ENCODE results near the gene RBP3. TPM values are rescaled to one million over a fixed set of nuclear protein-coding genes. Genes with fewer than 3 reads are reported as not detected.
"Not testable (repeated sequence)": the region's sequence is repeated elsewhere in the genome, so short reads cannot be mapped to it uniquely, and the experiment has no call there.

RBP3 gene
- total RNA-seq, 5 donors from 2014 or later (not counting 1 experiment from before 2014, with no cell fraction given), result not detected

DNA sequence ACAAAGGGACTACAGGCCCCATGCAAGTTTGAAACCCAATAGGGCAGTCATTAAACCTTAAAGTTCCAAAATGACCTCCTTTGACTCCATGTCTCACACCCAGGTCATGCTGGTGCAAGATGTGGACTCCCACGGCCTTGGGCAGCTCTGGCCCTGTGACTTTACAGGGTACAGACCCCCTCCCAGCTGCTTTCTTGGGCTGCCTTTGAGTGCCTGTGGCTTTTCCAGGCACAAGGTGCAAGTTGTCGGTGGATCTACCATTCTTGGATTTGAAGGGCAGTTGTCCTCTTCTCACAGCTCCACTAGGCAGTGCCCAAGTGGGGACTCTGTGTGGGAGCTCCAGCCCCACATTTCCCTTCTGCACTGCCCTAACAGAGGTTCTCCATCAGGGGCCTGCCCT lies 37.9 kb downstream of the RBP3 start:
- POLR2A ChIA-PET; H3K9me3 Mint-ChIP-seq; H3K4me3 ChIP-seq (ENCODE audit: control insufficient read depth in 1 of 2, extremely low read depth in 1 of 2, low read length in 1 of 2); H3K27ac Mint-ChIP-seq; CTCF ChIA-PET; H3K4me1 ChIP-seq (ENCODE audit: control insufficient read depth in 1 of 2, extremely low read depth in 1 of 2, insufficient read depth in 2 of 2, low read length in 2 of 2); H3K27ac ChIP-seq (ENCODE audit: low read length); H3K36me3 Mint-ChIP-seq; H3K36me3 ChIP-seq (ENCODE audit: control insufficient read depth in 2 of 2, extremely low read depth in 1 of 2, insufficient read depth in 1 of 2, low read length in 1 of 2); H3K9me3 ChIP-seq; ATAC-seq (replicated peaks in 1 of 4): not testable (repeated sequence)
- H3K4me3 Mint-ChIP-seq, result peak overlapping the region in 1 of 3 donors; percentile 23
- DNase-seq, result peak in 1 of 35 experiments; percentile 19
- peaks cover 23 to 25% of the 10 kb centered on the region in 2 donors for H3K27me3 Mint-ChIP-seq
- 71% methylated on average over 1 of the region's 2 CpGs for WGBS (ENCODE audit: insufficient coverage)
- peaks cover 0 to 28% of the 10 kb centered on the region in 2 experiments for H3K27me3 ChIP-seq (replicated peaks in 1 of 2; ENCODE audit: control insufficient read depth in 2 of 2, extremely low read depth in 1 of 2, insufficient read depth in 2 of 2, low read length in 1 of 2)
- H3K4me1 Mint-ChIP-seq, result peaks cover 11 to 14% (median 13%) of the 10 kb centered on the region in 3 donors

- ATAC-seq (replicated peaks in 1 of 4) (no peak), DNase-seq (no peak)
- peaks cover 13 to 17% of the 10 kb centered on the region in 2 donors for H3K27me3 Mint-ChIP-seq
- no peak overlapping the region for H3K4me3 Mint-ChIP-seq
- H3K4me1 Mint-ChIP-seq, result peaks cover 6 to 8% (median 6%) of the 10 kb centered on the region in 3 donors
- Histone ChIP-seq H3K9me3 (no peaks in the 10 kb centered on the region), H3K27ac (ENCODE audit: low read length) (no peak overlapping the region), H3K4me3 (ENCODE audit: control insufficient read depth in 1 of 2, extremely low read depth in 1 of 2, low read length in 1 of 2) (no peak overlapping the region), H3K4me1 (ENCODE audit: control insufficient read depth in 1 of 2, extremely low read depth in 1 of 2, insufficient read depth in 2 of 2, low read length in 2 of 2) (peaks cover 0 to 5% of the 10 kb centered on the region in 2 experiments), H3K27me3 (replicated peaks in 1 of 2; ENCODE audit: control insufficient read depth in 2 of 2, extremely low read depth in 1 of 2, insufficient read depth in 2 of 2, low read length in 1 of 2) (peaks cover 0 to 15% of the 10 kb centered on the region in 2 experiments), H3K36me3 (ENCODE audit: control insufficient read depth in 2 of 2, extremely low read depth in 1 of 2, insufficient read depth in 1 of 2, low read length in 1 of 2) (no peaks in the 10 kb centered on the region)
- H3K36me3 Mint-ChIP-seq, result no peaks in the 10 kb centered on the region
- H3K9me3 Mint-ChIP-seq, result no peaks in the 10 kb centered on the region
- H3K27ac Mint-ChIP-seq, result no peak overlapping the region
- no CpG with 5 or more reads among the region's 4 CpGs for WGBS (ENCODE audit: insufficient coverage)
- CTCF ChIA-PET, result no interaction called here
- POLR2A ChIA-PET, result no interaction called here
Observed at GRCh38 chr10:47388879-47389278, 40.7 kb downstream of the RBP3 start.

DNA sequence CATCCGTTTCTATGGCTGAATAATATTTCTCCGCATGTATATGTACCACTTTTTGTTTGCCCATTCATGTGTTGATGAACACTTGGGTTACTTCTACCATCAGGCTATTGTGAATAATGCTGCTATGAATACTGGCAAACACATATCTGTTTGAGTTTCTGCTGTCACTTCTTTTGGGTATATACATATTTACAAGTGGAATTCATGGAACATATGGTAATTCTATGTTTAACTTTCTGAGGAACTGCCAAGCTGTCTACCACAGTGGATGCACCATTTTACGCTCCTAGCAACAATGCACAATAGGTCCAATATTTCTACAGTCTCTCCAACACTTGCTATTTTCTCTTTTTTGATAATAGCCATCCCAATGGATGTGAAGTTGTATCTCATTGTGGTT lies 41.5 kb downstream of the RBP3 start:
- no peak for ATAC-seq (replicated peaks in 1 of 4)
- peaks cover 16 to 19% of the 10 kb centered on the region in 2 donors for H3K27me3 Mint-ChIP-seq
- H3K27ac ChIP-seq (ENCODE audit: low read length), result no peak overlapping the region
- ChIA-PET POLR2A (no interaction called here), CTCF (no interaction called here)
- no peak for DNase-seq
- H3K4me3 Mint-ChIP-seq, result no peak overlapping the region
- H3K27me3 ChIP-seq (replicated peaks in 1 of 2; ENCODE audit: control insufficient read depth in 2 of 2, extremely low read depth in 1 of 2, insufficient read depth in 2 of 2, low read length in 1 of 2), result peaks cover 0 to 10% of the 10 kb centered on the region in 2 experiments
- peaks cover 0 to 2% of the 10 kb centered on the region in 2 experiments for H3K4me1 ChIP-seq (ENCODE audit: control insufficient read depth in 1 of 2, extremely low read depth in 1 of 2, insufficient read depth in 2 of 2, low read length in 2 of 2)
- H3K27ac Mint-ChIP-seq, result no peak overlapping the region
- H3K4me3 ChIP-seq (ENCODE audit: control insufficient read depth in 1 of 2, extremely low read depth in 1 of 2, low read length in 1 of 2), result no peak overlapping the region
- H3K4me1 Mint-ChIP-seq, result peaks cover 4% of the 10 kb centered on the region in 3 donors
- H3K36me3 ChIP-seq (ENCODE audit: control insufficient read depth in 2 of 2, extremely low read depth in 1 of 2, insufficient read depth in 1 of 2, low read length in 1 of 2), result no peaks in the 10 kb centered on the region
- H3K36me3 Mint-ChIP-seq, result no peaks in the 10 kb centered on the region
- no peaks in the 10 kb centered on the region for H3K9me3 Mint-ChIP-seq
- no peaks in the 10 kb centered on the region for H3K9me3 ChIP-seq
- no CpG with 5 or more reads among the region's 3 CpGs for WGBS (ENCODE audit: insufficient coverage)

GRCh38 chr10:47396311-47396717 lies 48.2 kb downstream of the RBP3 start:
- H3K4me3 Mint-ChIP-seq, result no peak overlapping the region
- H3K4me1 Mint-ChIP-seq, result no peaks in the 10 kb centered on the region
- no peaks in the 10 kb centered on the region for H3K36me3 Mint-ChIP-seq
- H3K27me3 ChIP-seq (replicated peaks in 1 of 2; ENCODE audit: control insufficient read depth in 2 of 2, extremely low read depth in 1 of 2, insufficient read depth in 2 of 2, low read length in 1 of 2), result peaks cover 0 to 10% of the 10 kb centered on the region in 2 experiments
- POLR2A ChIA-PET, result no interaction called here
- H3K9me3 Mint-ChIP-seq, result no peaks in the 10 kb centered on the region
- H3K27ac Mint-ChIP-seq, result no peak overlapping the region
- H3K27me3 Mint-ChIP-seq, result peaks cover 28 to 39% of the 10 kb centered on the region in 2 donors
- H3K36me3 ChIP-seq (ENCODE audit: control insufficient read depth in 2 of 2, extremely low read depth in 1 of 2, insufficient read depth in 1 of 2, low read length in 1 of 2), result no peaks in the 10 kb centered on the region
- DNase-seq (no peak), ATAC-seq (replicated peaks in 1 of 4) (no peak)
- CTCF ChIA-PET, result no interaction called here
- H3K4me1 ChIP-seq (ENCODE audit: control insufficient read depth in 1 of 2, extremely low read depth in 1 of 2, insufficient read depth in 2 of 2, low read length in 2 of 2), result no peaks in the 10 kb centered on the region
- no peak overlapping the region for H3K4me3 ChIP-seq (ENCODE audit: control insufficient read depth in 1 of 2, extremely low read depth in 1 of 2, low read length in 1 of 2)
- no peaks in the 10 kb centered on the region for H3K9me3 ChIP-seq
- no peak overlapping the region for H3K27ac ChIP-seq (ENCODE audit: low read length)

DNA sequence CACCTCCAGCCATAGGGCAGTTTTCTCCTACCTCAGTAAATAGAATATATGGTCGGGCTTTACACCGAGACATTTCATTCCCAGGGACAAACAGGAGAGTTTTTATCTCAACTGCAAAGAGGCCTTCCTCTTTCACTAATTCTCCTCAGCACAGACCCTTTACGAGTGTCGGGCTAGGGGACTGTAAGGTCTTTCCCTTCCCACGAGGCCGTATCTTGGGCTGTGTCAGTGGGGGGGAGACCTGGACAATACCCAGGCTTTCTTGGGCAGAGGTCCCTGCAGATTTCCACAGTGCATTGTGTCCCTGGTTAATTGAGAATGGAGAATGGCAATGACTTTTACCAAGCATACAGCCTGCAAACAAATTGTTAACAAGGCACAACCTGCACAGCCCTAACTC lies 49.1 kb downstream of the RBP3 start:
- peaks cover 28 to 43% of the 10 kb centered on the region in 2 donors for H3K27me3 Mint-ChIP-seq

GRCh38 chr10:47400251-47400650 lies 52.1 kb downstream of the RBP3 start:
- H3K4me1 ChIP-seq (ENCODE audit: control insufficient read depth in 1 of 2, extremely low read depth in 1 of 2, insufficient read depth in 2 of 2, low read length in 2 of 2), result no peaks in the 10 kb centered on the region
- CTCF ChIA-PET, result no interaction called here
- no CpG with 5 or more reads among the region's 2 CpGs for WGBS (ENCODE audit: insufficient coverage)
- no peak overlapping the region for H3K4me3 ChIP-seq (ENCODE audit: control insufficient read depth in 1 of 2, extremely low read depth in 1 of 2, low read length in 1 of 2)
- no peak for DNase-seq
- Mint-ChIP-seq H3K27me3 (peaks cover 24 to 35% of the 10 kb centered on the region in 2 donors), H3K9me3 (no peaks in the 10 kb centered on the region), H3K27ac (no peak overlapping the region), H3K4me3 (no peak overlapping the region), H3K36me3 (peaks cover 2% of the 10 kb centered on the region), H3K4me1 (no peaks in the 10 kb centered on the region)
- no peak for ATAC-seq (replicated peaks in 1 of 4)
- POLR2A ChIA-PET, result no interaction called here
- H3K27ac ChIP-seq (ENCODE audit: low read length), result no peak overlapping the region
- H3K9me3 ChIP-seq, result no peaks in the 10 kb centered on the region
- peaks cover 0 to 20% of the 10 kb centered on the region in 2 experiments for H3K27me3 ChIP-seq (replicated peaks in 1 of 2; ENCODE audit: control insufficient read depth in 2 of 2, extremely low read depth in 1 of 2, insufficient read depth in 2 of 2, low read length in 1 of 2)
- no peaks in the 10 kb centered on the region for H3K36me3 ChIP-seq (ENCODE audit: control insufficient read depth in 2 of 2, extremely low read depth in 1 of 2, insufficient read depth in 1 of 2, low read length in 1 of 2)

More for the DNA sequence above, 49.1 kb downstream of the RBP3 start:
- no peaks in the 10 kb centered on the region for H3K9me3 ChIP-seq
- POLR2A ChIA-PET, result no interaction called here
- WGBS (ENCODE audit: insufficient coverage), result no CpG with 5 or more reads among the region's 6 CpGs
- no peaks in the 10 kb centered on the region for H3K4me1 ChIP-seq (ENCODE audit: control insufficient read depth in 1 of 2, extremely low read depth in 1 of 2, insufficient read depth in 2 of 2, low read length in 2 of 2)
- ATAC-seq (replicated peaks in 1 of 4), result no peak
- no peak overlapping the region for H3K27ac ChIP-seq (ENCODE audit: low read length)
- Mint-ChIP-seq H3K4me1 (no peaks in the 10 kb centered on the region), H3K27ac (no peak overlapping the region), H3K4me3 (no peak overlapping the region), H3K36me3 (no peaks in the 10 kb centered on the region), H3K9me3 (no peaks in the 10 kb centered on the region)
- no peaks in the 10 kb centered on the region for H3K36me3 ChIP-seq (ENCODE audit: control insufficient read depth in 2 of 2, extremely low read depth in 1 of 2, insufficient read depth in 1 of 2, low read length in 1 of 2)
- DNase-seq, result no peak
- CTCF ChIA-PET, result no interaction called here
- peaks cover 0 to 15% of the 10 kb centered on the region in 2 experiments for H3K27me3 ChIP-seq (replicated peaks in 1 of 2; ENCODE audit: control insufficient read depth in 2 of 2, extremely low read depth in 1 of 2, insufficient read depth in 2 of 2, low read length in 1 of 2)
- H3K4me3 ChIP-seq (ENCODE audit: control insufficient read depth in 1 of 2, extremely low read depth in 1 of 2, low read length in 1 of 2), result no peak overlapping the region

- DNase-seq (no peak), ATAC-seq (replicated peaks in 1 of 4) (no peak)
- peaks cover 0 to 18% of the 10 kb centered on the region in 2 experiments for H3K27me3 ChIP-seq (replicated peaks in 1 of 2; ENCODE audit: control insufficient read depth in 2 of 2, extremely low read depth in 1 of 2, insufficient read depth in 2 of 2, low read length in 1 of 2)
- H3K27ac ChIP-seq (ENCODE audit: low read length), result no peak overlapping the region
- no peak overlapping the region for H3K27ac Mint-ChIP-seq
- no peaks in the 10 kb centered on the region for H3K9me3 ChIP-seq
- 100% methylated on average over 1 of the region's 3 CpGs for whole genome bisulfite sequencing (ENCODE audit: insufficient coverage)
- ChIA-PET CTCF (no interaction called here), POLR2A (no interaction called here)
- H3K4me3 ChIP-seq (ENCODE audit: control insufficient read depth in 1 of 2, extremely low read depth in 1 of 2, low read length in 1 of 2), result no peak overlapping the region
- H3K36me3 ChIP-seq (ENCODE audit: control insufficient read depth in 2 of 2, extremely low read depth in 1 of 2, insufficient read depth in 1 of 2, low read length in 1 of 2), result no peaks in the 10 kb centered on the region
- H3K4me1 ChIP-seq (ENCODE audit: control insufficient read depth in 1 of 2, extremely low read depth in 1 of 2, insufficient read depth in 2 of 2, low read length in 2 of 2), result no peaks in the 10 kb centered on the region
- peaks cover 19 to 31% of the 10 kb centered on the region in 2 donors for H3K27me3 Mint-ChIP-seq
- no peaks in the 10 kb centered on the region for H3K9me3 Mint-ChIP-seq
- H3K36me3 Mint-ChIP-seq, result peaks cover 2% of the 10 kb centered on the region
- no peak overlapping the region for H3K4me3 Mint-ChIP-seq
- H3K4me1 Mint-ChIP-seq, result no peaks in the 10 kb centered on the region
Observed at GRCh38 chr10:47400786-47401185, 52.6 kb downstream of the RBP3 start.
